KBM-7 (cell line): ENCODE measurements around the gene LPIN2.
"Not testable (repeated sequence)": the region's sequence is repeated elsewhere in the genome, so short reads cannot be mapped to it uniquely, and the experiment has no call there.

Experiments
- DNase-seq: peaks from one replicate; pipeline ENCODE4 v3.0.0-alpha.2; 2015
- in situ Hi-C: fragments of 300-500 bp; cut with MboI; formaldehyde crosslinking; loops from 2 replicates; pipeline ENCODE4 v1.14.3; 2020; ENCODE audit warnings: low sequenced_read_pairs, low pct_unique_long_range_greater_than_20kb, mixed read lengths

The LPIN2 gene

DNA sequence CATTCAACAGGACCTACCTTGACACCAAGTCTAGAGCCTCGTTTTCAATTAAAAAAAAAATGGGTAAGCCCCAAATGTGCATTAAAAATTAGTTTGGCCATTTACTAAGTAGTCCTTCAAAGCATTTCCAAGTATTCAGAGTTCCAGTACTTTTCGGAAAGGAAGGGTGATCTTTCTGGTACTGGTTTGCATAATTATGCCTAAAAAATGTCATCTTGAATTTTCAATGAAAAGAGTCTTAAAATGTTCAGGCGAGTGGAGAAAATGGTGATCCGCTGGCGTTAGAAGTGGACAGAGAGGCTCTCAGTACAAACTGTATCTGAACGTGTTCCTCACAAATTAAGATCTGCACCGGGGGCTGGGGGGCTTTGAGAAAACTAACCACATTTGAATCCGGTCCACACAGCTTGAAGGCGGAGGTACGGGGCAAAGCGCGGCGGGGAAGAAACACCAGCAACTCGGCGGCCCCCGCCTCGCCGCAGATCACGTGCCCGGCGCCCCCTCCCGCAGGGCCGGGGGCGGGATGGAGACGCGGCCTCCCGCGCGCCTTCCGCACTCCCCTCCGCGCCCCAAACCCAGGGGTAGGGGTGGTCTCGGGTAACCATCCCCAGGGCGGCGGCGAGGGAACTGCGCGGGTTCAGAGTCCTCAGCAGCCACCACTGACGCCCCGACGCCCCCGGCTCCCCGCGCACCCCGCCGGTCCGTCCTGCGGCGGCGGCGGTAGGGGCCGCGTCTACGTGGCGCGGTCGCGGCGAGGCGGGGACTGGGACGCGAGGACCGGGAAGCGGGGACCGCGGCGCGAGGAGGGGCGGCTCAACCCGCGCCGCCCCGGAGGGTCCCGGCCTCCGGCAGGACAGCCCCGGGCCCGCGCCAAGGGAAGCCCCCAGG is 564 bp downstream of the LPIN2 start:
- in situ Hi-C loops: no loop called here
- DNase-seq: peak; percentile 44

DNA sequence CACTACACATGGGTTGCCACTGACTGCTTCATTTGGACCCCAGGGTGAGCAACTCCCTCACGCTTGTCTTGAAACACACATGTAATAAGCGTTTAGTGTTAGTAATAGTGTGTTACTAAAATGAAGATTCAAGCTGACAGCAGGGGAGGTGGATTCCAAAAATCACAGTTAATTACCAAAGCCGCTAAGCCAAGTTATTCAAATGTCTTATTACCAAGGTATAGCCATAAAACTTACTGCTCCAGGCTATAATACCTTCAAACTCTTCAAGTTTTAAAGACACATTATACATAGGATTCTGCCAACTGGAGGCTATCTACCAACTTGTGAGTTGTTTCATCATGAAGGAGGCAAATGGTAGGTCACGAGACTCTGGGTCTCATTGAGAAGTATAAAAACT is 2.9 kb downstream of the LPIN2 start:
- in situ Hi-C loops: no loop called here
- DNase-seq: no peak

DNA sequence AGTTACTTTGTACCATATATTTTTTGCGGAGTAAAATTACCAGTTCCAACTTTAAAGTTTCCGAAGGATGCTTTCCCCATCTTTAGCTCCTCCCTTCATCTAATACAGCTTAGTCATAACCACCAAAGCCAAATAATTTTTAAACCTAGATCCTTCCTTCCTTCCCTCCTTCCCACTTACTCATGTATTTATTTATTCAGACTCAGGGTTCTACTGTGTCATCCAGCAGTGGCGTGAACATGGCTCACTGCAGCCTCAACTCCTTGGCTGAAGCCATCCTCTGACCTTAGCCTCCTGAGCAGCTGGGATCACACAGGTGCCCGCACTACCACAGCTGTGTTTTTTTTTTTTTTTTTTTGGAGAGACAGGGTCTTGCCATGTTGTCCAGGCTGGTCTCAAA is 4.4 kb downstream of the LPIN2 start:
- no peak for DNase-seq
- in situ Hi-C loops: no loop called here

DNA sequence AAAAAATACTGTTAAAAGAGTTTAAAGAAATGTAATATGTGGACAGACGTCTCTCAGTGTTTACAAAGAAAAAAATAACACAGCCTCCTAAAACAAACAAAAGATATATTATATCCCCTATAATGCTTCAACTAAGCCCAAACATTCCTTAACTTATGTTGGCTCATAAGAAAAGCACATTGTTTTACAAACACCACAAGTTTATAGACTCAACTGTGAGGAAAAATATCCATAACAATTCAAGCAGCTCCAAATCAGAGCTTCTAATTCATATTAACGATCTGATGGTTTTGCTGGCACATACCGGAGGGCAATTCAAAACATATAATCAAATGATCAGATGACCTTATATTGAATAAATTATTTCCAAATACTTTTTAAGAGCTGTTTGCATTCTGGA is 5.5 kb downstream of the LPIN2 start:
- in situ Hi-C loops: no loop called here
- DNase-seq: no peak

DNA sequence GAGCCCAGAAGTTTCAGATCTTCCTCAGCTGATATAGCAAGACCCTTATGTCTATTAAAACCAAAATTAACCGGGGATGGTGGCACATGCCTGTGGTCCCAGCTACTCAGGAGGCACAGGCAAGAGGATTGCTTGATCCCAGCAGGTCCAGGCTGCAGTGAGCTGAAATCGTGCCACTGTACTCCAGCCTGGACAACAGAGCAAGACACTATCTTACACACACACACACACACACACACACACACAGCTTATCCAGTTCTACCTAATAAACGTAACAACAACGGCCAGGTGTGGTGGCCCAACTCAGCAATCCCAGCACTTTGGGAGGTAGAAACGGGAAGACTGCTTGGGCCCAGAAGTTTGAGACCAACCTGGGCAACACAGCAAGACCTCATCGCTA is 7.5 kb downstream of the LPIN2 start:
- in situ Hi-C loops: no loop called here
- no peak for DNase-seq

DNA sequence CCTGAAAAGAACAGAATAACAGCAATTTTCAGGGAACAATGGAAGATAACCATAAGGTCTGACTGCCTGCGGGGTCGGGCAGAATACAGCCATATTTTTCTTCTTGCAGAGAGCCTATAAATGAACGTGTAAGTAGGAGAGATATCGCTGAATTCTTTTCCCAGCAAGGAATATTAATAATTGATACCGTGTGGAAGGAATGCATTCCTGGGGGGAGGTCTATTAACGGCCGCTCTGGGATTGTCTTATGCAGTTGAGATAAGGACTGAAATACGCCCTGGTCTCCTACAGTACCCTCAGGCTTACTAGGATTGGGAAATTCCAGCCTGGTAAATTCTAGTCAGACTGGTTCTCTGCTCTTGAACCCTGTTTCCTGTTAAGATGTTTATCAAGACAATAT is 9.2 kb downstream of the LPIN2 start:
- in situ Hi-C loops, DNase-seq: not testable (repeated sequence)

DNA sequence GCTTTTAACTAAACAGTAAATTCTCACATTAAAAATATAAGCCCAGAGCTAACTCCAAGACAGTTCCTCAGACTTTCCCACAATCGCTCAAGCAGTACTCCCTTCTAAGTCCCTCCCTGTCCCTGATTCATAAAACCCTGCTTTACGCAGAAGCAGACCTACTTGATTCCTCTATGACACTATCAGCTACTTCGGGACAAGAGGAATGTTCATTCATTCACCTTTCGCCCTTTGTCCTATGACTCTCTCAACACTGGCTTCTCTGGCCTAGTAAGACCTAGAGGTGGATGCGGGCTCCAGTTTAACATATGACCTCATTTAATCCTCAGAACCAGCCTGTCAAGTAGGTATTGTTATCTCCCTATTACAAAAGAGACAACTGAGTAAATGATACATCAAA is 10.2 kb downstream of the LPIN2 start:
- in situ Hi-C loops: no loop called here
- DNase-seq: no peak

DNA sequence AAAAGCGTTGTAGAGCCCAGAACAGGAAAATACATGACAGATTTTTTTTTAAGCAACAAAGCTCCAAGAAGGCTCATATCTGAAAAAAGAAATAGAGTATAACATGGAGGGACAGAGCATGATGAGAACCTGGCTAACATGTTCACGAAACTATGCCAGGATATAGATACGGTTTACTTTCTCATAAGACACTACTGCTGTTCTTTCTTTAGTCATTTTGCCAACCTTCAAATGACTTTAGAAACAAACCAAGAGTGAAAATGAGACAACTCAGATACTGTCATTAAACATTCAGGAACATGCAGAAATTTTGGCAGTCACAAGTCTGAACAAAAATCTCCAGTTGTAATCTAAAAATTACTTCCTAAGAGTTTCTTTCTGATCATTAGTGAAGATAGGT is 14.3 kb downstream of the LPIN2 start:
- DNase-seq: no peak
- in situ Hi-C loops: no loop called here

DNA sequence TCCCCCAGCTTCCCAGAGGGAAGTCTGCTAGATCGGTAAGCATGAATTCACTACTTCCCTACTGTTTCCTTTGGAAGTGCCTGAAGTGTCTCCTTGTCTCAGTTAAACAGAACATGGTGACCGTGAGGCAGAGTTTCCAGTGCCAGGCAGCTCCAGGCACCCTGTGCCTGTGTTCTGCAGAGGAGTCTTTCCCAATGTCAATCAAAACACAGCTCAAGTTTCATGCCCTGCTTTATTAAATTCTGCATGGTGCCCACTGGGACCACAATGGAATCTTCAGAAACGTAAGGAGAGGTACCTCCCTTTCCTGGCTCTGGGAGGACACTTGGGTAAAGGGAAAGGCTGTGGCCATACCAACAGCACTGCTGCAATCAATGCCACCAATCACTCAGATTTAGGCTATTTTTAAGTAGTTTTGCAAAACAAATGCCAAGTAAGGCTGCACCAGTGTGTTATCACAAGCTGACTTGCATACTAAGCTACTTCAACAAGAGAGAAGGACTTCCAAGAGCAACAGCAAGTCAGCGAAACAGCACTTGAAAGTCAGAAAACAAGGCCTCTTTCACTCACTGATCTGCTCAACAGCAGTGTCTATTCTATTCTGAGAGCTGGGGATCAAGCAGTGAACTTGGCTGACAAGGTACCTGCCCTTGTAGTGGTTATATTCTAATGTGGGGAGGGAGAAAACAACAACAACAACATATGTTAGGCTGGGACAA is 14.9 kb downstream of the LPIN2 start:
- in situ Hi-C loops: no loop called here
- no peak for DNase-seq

DNA sequence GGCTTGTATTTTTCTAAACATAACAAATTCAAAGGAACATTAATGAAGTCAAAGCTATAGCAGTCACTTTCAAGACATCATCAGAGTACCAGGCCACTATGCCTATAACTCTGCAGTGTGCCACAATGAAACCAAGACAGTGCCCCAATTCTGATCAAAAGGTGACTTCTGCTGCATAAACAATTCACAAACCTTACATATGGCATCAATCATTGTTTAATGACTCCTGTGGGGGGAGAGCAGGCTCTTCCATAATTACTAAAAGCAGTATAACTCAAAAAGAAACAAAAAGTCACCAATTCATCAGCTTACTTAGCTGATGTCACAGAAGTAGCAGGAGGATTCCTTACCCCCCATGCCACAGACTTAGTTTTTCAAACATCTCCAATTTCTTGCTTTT is 15.5 kb downstream of the LPIN2 start:
- no peak for DNase-seq
- in situ Hi-C loops: no loop called here

DNA sequence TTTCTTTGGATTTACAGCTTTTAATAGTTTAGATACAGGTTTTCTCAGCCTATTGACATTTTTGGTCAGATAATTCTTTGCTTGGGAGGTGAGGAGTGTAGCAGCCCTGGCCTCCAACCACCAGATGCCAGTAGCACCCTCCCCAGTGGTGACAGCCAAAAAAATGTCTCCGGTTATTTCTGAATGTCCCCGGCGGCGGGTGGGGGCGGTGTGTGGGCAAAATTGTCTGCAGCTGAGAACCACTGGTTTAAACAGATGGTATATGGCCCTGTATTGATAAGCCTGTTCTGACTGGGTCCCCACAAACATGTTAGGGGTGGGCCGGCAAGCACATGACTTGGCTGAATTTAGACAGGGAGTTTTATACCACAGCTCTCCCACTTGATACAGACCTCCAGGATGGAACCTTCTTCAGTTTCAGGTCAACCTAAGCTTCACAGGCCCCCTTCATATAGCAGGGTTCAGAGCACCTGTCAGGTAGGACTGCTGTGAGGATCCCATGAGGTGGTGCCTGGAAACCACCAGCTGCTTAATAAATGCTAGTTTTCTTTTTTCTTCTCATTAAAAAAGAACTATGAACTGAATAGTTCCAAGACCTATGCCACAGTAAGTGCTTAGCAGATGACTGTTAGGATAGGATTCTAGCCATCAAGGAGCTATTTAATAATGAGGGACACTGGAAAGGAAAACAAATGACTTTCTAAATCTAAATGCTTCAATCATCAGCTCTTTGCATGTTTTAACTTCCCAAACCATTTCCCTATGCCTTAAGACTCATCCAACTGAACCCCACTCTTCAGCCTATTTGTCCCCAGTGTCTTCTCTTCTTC is 18.1 kb downstream of the LPIN2 start:
- peak; percentile 76 for DNase-seq
- in situ Hi-C loops: no loop called here

DNA sequence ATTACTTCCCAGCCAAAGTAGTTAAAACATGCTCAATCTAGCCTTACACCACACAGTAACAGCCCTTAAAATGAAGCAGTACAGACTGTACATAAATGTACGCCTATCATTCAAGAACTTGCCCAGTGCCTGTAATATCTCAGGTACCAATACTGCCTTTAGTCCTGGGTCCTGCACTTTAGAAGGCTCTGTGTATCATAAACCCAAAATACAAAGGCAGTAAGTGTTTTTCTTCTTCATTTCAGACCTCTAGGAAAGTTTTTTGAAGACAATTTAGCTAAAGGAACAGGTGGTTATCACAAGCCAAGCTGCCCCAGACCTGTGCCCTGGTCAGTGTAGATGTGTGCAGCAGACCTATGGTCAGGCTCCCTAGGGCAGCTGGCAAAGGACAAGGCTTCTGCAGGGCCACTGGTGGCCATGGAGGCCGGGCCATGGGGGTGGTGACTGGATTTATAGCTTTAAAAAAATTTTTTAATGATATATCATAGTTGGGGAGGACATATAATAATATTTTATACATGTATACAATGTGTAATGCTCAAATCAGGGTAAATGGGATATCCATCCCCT is 18.8 kb downstream of the LPIN2 start:
- no peak for DNase-seq
- in situ Hi-C loops: no loop called here

DNA sequence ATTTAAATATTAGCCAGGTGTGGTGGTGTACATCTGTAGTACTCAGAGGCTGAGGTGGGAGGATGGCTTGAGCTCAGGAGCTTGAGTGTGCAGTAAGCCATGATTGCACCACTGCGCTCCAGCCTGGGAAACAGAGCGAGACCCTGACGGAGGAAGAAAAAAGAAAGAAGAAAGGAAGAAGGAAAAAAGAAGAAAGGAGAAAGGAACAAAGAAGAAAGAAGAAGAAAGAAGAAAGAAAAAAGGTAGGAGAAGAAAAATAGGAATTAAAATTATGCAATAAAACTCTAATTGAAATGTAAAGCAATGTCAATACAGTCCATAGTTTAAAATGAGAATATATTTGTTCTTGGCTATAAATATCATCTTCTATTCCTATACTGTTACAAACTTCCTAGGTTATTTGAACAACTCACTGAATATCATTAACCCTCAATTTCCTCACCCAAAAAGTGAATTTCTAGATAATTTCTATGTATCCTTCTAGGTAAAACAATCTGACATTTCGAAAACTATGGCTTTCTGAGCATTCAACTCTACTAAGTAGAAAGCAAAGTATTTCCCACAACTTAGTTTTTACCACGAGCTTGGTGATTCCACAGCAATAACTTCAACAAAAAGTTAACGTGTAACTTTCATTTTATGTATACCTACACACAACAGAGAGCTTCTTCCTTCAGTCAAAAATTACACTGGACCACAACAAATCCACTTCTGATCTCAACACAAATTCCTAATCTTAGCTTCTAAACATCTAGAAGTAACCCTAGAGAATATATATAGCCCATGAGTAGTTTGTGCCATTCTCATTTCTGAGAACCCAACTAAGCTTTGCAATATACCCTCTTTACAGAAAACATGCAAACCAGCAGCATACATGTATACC is 19.7 kb downstream of the LPIN2 start:
- in situ Hi-C loops: no loop called here
- no peak for DNase-seq

DNA sequence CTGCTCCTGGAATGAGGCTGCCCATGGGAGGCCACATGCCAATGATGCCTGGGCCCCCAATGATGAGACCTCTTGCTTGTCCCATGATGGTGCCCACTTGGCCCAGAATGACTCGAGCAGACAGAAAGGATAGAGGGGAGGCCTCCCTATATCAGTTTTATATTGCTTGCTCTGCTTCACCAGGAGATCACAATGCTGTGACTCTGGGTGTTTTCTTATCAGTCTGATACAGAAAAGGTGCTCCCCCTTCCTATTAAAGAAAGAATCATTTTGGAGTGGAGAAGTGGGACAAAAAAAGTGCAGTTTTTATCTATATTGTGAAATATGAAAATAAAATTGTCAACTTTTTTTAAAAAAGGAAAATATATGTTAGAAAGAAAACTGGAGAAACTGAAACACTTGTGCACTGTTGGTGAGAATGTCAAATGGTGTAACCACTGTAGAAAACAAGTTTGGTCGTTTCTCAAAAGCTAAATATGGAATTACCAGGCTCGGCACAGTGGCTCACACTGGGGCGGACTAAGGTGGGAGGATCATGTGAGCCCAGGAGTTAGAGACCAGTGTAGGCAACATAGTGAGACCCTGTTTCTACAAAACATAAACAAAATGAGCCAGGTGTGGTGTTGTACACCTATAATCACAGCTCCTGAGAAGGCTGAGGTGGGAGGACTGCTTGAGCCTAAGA is 21.8 kb downstream of the LPIN2 start:
- in situ Hi-C loops: no loop called here
- no peak for DNase-seq

DNA sequence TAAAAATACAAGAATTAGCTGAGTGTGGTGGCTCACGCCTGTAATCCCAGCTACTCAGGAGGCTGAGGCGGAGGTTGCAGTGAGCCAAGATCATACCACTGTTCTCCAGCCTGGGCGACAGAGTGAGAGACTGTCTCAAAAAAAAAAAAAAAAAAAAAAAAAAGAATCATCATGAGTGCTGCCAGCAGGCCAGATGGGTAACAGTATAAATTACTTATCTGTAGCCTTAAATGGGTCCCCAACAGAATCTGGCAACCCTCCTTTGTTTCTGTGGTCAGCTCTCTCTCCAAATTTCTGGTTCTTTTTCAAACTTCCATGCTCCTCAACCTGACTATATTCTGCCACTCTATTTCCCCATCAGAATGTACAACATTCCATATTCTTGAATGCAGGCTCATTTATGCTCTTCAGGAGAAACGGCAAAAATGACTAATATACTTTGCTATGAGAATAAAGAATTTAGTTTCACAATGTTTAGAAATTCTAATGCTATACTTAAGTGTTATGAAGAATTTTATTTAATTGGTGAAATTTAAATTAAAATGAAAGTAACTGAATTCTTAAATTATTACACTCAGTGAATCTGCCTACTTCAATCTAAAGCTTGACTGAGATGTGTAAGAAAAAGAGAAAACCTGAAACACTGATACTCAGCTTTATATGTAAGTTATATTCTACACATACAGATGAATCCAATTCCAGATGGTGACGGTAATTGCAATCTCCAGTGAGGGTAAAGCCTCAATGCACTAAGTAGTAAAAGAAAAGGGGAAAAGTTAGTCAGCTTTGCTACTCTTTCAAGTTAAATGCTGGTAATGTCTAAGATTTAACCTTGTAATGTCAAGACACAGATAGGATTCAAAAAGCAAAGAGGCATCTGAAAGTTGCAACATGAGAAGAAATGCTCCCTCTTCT is 24.8 kb downstream of the LPIN2 start:
- no peak for DNase-seq
- in situ Hi-C loops: no loop called here

DNA sequence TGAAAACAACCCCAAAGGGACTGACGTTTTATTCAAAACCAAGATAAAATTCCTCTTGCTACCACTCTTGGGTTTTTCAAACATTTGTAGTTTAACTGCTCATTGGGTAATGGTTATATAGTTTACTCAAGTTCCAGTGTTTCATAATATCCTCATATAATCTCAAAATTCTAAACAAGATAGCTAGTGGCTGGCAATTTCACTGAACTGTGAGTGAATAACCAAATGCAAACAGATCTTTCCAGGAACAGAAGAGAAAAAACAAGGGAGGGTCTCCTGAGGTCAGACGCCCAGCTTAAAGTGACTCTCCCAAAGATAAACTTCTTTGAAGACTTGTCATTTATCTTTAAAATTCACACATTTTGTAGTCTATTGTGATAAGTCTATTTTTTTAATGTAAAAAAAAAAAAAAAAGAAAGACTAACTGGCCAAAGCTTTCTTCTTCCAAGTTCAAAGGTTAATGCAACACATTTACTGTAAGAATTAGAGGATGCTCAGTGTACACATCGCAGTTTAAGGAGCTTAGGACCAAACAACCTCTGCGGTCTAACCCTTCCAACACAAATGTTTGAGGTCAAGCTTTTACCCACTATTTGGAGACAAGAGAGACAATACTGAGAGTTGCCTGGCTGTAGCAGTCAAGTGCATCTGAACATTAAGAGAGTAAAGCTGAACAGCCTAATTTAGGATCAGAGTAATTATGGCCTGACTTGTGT is 26.6 kb downstream of the LPIN2 start:
- in situ Hi-C loops: no loop called here
- DNase-seq: no peak

DNA sequence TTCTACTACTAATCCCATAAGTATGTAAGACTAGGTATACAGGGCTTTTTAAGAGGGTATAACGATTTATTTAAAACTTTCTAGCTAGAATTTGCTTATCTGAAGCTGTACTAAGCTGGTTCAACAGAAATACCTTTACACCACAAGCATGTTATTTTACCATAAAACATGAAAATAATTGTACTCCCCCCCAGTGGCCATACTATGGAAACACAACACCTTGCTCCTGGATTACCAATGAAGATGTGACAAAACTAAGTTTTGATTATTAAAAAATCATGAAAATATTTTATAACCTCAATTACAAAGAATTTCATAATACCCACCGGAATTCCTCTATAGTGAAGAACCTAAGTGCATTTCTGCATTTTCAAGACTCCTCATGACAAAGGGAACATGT is 27.3 kb downstream of the LPIN2 start:
- DNase-seq: no peak
- in situ Hi-C loops: no loop called here
